Activated T-helper 1 cell treated with anti-CD3 and anti-CD28 coated beads, Interleukin-12 subunit alpha, Interleukin-12 subunit beta, Interleukin-2, Interleukin-4 antibody, amounts not matched to agents 30 ng/mL and 10 ng/mL and 1 ng/mL, durations not matched to agents 14 hours and 24 hours and 36 hours (primary cell): ENCODE measurements around the gene MYBPC3. TPM values are rescaled to one million over a fixed set of nuclear protein-coding genes. Genes with fewer than 3 reads are reported as not detected.

Experiments used
- DNase-seq: peaks from one replicate; pipeline ENCODE4 v3.0.0; 2021; ENCODE audit warnings: low spot score
- H3K27ac Mint-ChIP-seq: one replicate; pipeline ENCODE4 v1.8.0; 2021; ENCODE audit warnings: mild to moderate bottlenecking, mixed read lengths
- H3K27me3 Mint-ChIP-seq: one replicate; pipeline ENCODE4 v1.8.0; 2022; ENCODE audit warnings: mild to moderate bottlenecking, moderate library complexity, mixed read lengths; ENCODE audit not compliant: insufficient read depth
- H3K36me3 Mint-ChIP-seq: one replicate; pipeline ENCODE4 v1.8.0; 2021; ENCODE audit warnings: low read depth, mixed read lengths
- H3K4me1 Mint-ChIP-seq: one replicate; pipeline ENCODE4 v1.8.0; 2021; ENCODE audit warnings: low read depth, mixed read lengths
- H3K4me3 Mint-ChIP-seq: one replicate; pipeline ENCODE4 v1.8.0; 2021; ENCODE audit warnings: mild to moderate bottlenecking, moderate library complexity, mixed read lengths
- H3K9me3 Mint-ChIP-seq: one replicate; pipeline ENCODE4 v1.8.0; 2021; ENCODE audit warnings: mixed read lengths
- intact Hi-C: fragments of 100-400 bp; cut with micrococcal nuclease; formaldehyde crosslinking; loops from one replicate; pipeline ENCODE4 v1.15.1; 2024
- total RNA-seq: library from RNA; stranded (reverse); gene quantifications from 2 replicates; pipeline ENCODE4 v1.2.3, GENCODE V29; 2022

MYBPC3 gene
- total RNA-seq, 1 donor from 2014 or later = not detected

- no peak for DNase-seq
- no peak within 1 kb of the TSS for H3K4me3 Mint-ChIP-seq
- no peaks in the 10 kb centered on the region for H3K4me1 Mint-ChIP-seq
- intact Hi-C loops = no loop called here
- H3K27me3 Mint-ChIP-seq = peaks cover 3% of the 10 kb centered on the region
- H3K36me3 Mint-ChIP-seq = no peaks in the 10 kb centered on the region
- no peaks in the 10 kb centered on the region for H3K9me3 Mint-ChIP-seq
- no peak within 1 kb of the TSS for H3K27ac Mint-ChIP-seq
Measured at GRCh38 chr11:47378010-47378835, 25.7 kb upstream of the MYBPC3 start, which contains the start of gene SPI1. SPI1 (minus strand) TSS chr11:47378547; CDS start chr11:47378353, 194 bp downstream.

DNA sequence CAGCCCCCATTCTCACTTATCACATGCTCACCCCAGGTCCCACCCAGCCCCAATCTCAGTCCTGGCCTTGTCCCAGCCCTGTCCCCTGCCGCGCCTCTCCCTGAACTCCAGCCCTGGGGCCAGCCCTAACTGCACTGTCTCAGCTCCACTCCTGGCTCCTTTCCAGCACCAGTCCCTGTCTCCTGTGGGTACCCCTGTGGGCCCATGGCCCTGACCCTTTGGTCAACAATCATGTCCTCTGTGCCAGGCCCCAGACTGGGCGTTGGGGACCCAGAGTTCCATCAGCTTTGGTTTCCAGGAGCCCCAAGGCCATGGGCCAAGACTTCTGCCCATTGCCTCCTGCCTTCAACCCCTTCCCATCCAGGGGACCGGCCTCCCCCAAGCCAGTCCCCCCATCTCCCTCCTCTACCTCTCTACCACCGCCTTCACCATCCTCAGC is 25.1 kb upstream of the MYBPC3 start:
- Mint-ChIP-seq H3K4me3 (no peak overlapping the region), H3K27me3 (peaks cover 3% of the 10 kb centered on the region), H3K36me3 (no peaks in the 10 kb centered on the region), H3K9me3 (no peaks in the 10 kb centered on the region), H3K27ac (no peak overlapping the region), H3K4me1 (no peaks in the 10 kb centered on the region)
- DNase-seq = no peak
- intact Hi-C loops = no loop called here

DNA sequence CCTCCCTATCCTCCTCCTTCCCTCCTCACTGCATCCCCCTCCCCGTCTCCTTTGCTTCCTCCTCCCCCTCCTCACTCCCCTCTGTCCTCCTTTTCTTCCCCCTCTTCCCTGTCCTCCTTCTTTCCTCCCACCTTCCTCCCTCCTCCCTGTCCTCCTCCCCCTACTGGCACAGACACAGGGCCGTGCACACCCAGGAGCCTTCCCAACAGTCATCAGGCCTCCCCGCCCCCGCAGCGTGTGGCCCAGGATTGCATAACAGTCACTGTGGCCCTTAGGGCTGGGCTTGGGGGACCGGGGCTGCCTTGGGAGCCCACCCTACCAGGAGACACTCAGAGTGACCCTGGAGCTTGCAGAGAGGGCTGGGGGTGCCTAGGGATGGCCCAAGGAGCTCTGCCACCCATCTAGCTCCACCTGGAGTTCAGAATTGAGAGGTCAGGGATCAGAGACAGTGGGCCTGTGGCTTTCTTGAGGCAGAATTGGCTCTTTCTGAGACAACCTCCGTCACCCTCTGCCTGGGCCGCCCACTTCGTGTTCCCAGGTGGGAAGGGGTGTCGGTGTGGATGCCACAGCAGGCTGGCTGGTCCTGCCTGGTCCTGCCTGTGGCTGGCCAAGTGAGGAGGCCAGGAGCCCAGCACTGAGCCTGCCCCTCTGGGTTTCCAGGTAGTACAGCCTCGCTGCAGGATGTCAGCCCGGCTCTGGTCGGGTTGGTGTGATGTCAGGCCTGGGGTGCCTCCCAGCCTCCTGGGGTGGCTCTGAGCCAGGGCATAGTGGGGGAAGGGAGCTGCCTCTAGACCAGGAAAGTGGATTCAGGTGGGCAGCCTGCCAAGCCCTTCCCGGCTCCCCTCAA is 24.2 kb upstream of the MYBPC3 start:
- Mint-ChIP-seq H3K27me3 (peaks cover 3% of the 10 kb centered on the region), H3K36me3 (no peaks in the 10 kb centered on the region), H3K27ac (no peak overlapping the region), H3K9me3 (no peaks in the 10 kb centered on the region), H3K4me1 (no peaks in the 10 kb centered on the region), H3K4me3 (no peak overlapping the region)
- no peak for DNase-seq
- intact Hi-C loops = no loop called here

GRCh38 chr11:47376107-47376524 is 23.6 kb upstream of the MYBPC3 start:
- intact Hi-C loops = no loop called here
- Mint-ChIP-seq H3K4me1 (no peaks in the 10 kb centered on the region), H3K27me3 (peaks cover 3% of the 10 kb centered on the region), H3K4me3 (no peak overlapping the region), H3K9me3 (no peaks in the 10 kb centered on the region), H3K27ac (peak overlapping the region; percentile 34), H3K36me3 (no peaks in the 10 kb centered on the region)
- no peak for DNase-seq

DNA sequence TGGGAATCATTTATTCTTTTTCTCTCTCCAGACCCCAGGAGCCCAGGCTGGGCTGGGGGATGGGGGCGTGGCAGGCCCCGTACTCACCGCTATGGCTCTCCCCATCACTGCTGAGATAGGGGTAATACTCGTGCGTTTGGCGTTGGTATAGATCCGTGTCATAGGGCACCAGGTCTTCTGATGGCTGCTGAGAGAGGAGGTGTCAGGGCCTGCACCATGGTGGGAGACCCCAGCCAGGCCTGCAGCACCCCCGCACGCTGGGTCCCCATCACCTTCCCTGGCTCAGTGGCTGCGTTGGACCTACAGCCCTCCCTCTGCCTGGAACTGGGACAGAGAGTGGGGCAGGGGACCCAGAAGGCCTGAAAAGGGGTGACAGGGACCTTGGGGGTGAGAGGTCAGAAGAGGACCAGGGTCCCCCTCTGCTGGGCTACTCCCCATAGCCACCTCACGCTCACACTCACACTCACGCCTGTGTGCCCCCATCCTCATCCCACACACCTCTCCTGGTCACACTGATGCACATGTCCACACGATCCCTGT is 23.1 kb upstream of the MYBPC3 start:
- H3K4me1 Mint-ChIP-seq = no peaks in the 10 kb centered on the region
- H3K36me3 Mint-ChIP-seq = no peaks in the 10 kb centered on the region
- DNase-seq = no peak
- H3K27ac Mint-ChIP-seq = no peak overlapping the region
- no peak overlapping the region for H3K4me3 Mint-ChIP-seq
- no peaks in the 10 kb centered on the region for H3K9me3 Mint-ChIP-seq
- intact Hi-C loops = no loop called here
- H3K27me3 Mint-ChIP-seq = peaks cover 3% of the 10 kb centered on the region

DNA sequence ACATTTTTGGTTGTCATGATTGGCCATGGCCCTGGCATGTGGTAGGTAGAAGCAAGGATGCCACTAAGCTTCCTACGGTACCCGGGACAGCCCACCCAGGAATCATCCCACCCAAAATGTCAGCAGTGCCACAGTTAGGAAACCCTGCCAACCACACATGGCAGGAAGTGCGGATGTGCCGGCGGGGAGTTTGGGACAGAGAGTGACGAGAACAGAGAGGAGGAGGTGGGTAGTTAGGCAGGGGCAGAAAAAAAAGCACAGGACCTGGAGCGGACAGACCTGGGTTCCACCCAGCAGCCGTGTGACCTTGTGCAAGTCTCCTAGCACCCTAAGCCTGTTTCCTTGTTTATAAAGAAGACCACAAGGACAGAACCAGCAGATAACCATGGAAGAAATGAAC is 22.5 kb upstream of the MYBPC3 start:
- no peak overlapping the region for H3K4me3 Mint-ChIP-seq
- H3K27ac Mint-ChIP-seq = no peak overlapping the region
- intact Hi-C loops = no loop called here
- no peak for DNase-seq
- H3K27me3 Mint-ChIP-seq = peaks cover 3% of the 10 kb centered on the region
- no peaks in the 10 kb centered on the region for H3K4me1 Mint-ChIP-seq
- no peaks in the 10 kb centered on the region for H3K36me3 Mint-ChIP-seq
- no peaks in the 10 kb centered on the region for H3K9me3 Mint-ChIP-seq

- no peak overlapping the region for H3K4me3 Mint-ChIP-seq
- peaks cover 3% of the 10 kb centered on the region for H3K27me3 Mint-ChIP-seq
- no peak overlapping the region for H3K27ac Mint-ChIP-seq
- no peak for DNase-seq
- H3K9me3 Mint-ChIP-seq = no peaks in the 10 kb centered on the region
- H3K4me1 Mint-ChIP-seq = peaks cover 3% of the 10 kb centered on the region
- no peaks in the 10 kb centered on the region for H3K36me3 Mint-ChIP-seq
- intact Hi-C loops = loop anchor here (1.0 kb wide), 3 partner anchors 34 to 80 kb away; partner anchors contain the start of gene SLC39A13
Measured at GRCh38 chr11:47374720-47375019, 22.2 kb upstream of the MYBPC3 start.

- H3K27me3 Mint-ChIP-seq = peaks cover 3% of the 10 kb centered on the region
- H3K36me3 Mint-ChIP-seq = no peaks in the 10 kb centered on the region
- peaks cover 9% of the 10 kb centered on the region for H3K4me1 Mint-ChIP-seq
- H3K27ac Mint-ChIP-seq = no peak overlapping the region
- H3K4me3 Mint-ChIP-seq = no peak overlapping the region
- peak; percentile 69 for DNase-seq
- intact Hi-C loops = loop anchor here (1.0 kb wide), 3 partner anchors 34 to 80 kb away; partner anchors contain the start of gene SLC39A13
- H3K9me3 Mint-ChIP-seq = no peaks in the 10 kb centered on the region
Measured at GRCh38 chr11:47373876-47374719, 21.6 kb upstream of the MYBPC3 start.

DNA sequence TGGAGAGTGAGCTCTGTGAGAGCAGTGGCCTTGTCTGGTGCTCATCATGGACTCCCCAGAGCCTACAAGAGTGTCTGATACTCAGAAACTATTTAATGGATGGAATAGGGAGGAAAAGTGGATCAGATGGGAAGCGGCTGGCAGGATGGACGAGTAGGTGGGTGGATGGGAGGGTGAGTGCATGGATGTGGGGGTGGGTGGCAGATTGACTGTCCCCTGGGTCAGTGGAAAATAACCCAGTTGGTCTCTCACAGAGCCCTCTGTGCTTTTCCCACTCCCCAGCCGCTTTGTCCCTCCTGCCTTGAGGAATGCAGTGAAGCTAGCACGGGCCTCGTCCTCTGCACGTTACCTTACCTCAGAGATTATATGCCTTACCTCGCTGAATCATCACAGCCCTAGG is 19.9 kb upstream of the MYBPC3 start:
- intact Hi-C loops = no loop called here
- no peak overlapping the region for H3K27ac Mint-ChIP-seq
- no peak overlapping the region for H3K4me3 Mint-ChIP-seq

DNA sequence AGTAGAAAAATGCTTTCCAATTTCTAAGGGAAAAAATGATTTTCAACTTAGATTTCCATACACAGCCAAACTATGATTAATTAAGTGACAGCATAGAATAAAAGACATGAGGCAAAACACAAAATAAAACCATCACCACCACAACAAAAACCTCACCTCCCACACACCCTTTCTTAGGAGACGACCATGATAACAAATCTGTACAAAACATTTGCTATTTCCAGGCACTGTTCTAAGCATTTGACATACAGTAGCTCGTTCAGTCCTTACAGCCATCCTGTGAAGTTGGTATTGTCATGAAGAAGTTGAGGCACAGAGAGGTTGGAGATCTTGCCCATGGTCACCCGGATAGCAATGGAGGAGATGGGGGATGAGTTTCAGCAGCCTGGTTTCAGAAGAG is 17.2 kb upstream of the MYBPC3 start:
- Mint-ChIP-seq H3K4me3 (no peak overlapping the region), H3K27ac (peak overlapping the region; percentile 53), H3K36me3 (no peaks in the 10 kb centered on the region), H3K9me3 (no peaks in the 10 kb centered on the region), H3K4me1 (peaks cover 9% of the 10 kb centered on the region), H3K27me3 (peaks cover 8% of the 10 kb centered on the region)
- intact Hi-C loops = no loop called here
- DNase-seq = no peak

More for the DNA sequence above, 19.9 kb upstream of the MYBPC3 start:
- H3K36me3 Mint-ChIP-seq = no peaks in the 10 kb centered on the region
- no peaks in the 10 kb centered on the region for H3K9me3 Mint-ChIP-seq
- DNase-seq = no peak
- peaks cover 7% of the 10 kb centered on the region for H3K27me3 Mint-ChIP-seq
- H3K4me1 Mint-ChIP-seq = peaks cover 9% of the 10 kb centered on the region

DNA sequence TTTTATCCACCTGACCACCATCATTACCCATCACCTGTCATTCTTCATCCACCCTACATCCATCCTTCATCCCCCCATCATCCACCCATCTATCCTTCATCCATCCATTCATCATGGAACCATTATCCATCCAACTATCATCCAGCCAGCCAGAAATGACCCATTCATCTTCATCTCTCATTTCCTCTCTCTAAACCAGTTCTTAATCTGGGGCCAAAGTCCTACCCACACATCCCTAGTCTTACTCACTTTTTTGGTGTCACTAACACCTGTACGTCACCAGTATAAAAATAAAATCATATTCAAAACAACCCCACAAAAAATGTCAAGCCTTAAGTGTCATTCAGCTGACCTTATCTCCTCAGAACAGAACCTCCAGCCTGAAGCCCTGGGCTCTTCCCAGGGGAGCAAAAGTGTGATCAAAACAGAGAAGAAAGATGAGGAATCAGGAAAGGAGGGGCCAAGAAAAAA is 13.6 kb upstream of the MYBPC3 start:
- Mint-ChIP-seq H3K4me3 (no peak overlapping the region), H3K36me3 (no peaks in the 10 kb centered on the region), H3K27me3 (peaks cover 8% of the 10 kb centered on the region), H3K4me1 (peaks cover 11% of the 10 kb centered on the region), H3K9me3 (no peaks in the 10 kb centered on the region), H3K27ac (no peak overlapping the region)
- intact Hi-C loops = no loop called here
- no peak for DNase-seq

GRCh38 chr11:47361419-47361818 is 8.9 kb upstream of the MYBPC3 start:
- no peaks in the 10 kb centered on the region for H3K9me3 Mint-ChIP-seq
- H3K4me1 Mint-ChIP-seq = peaks cover 10% of the 10 kb centered on the region
- no peaks in the 10 kb centered on the region for H3K36me3 Mint-ChIP-seq
- H3K27me3 Mint-ChIP-seq = peaks cover 4% of the 10 kb centered on the region
- H3K27ac Mint-ChIP-seq = no peak overlapping the region
- intact Hi-C loops = no loop called here
- H3K4me3 Mint-ChIP-seq = no peak overlapping the region
- no peak for DNase-seq
